Measurements from ENCODE around the gene PAQR5.

GRCh38 chr15:69359722-69360121, 61.0 kb downstream of the PAQR5 start:
- TF ChIP-seq, protein P1, sequence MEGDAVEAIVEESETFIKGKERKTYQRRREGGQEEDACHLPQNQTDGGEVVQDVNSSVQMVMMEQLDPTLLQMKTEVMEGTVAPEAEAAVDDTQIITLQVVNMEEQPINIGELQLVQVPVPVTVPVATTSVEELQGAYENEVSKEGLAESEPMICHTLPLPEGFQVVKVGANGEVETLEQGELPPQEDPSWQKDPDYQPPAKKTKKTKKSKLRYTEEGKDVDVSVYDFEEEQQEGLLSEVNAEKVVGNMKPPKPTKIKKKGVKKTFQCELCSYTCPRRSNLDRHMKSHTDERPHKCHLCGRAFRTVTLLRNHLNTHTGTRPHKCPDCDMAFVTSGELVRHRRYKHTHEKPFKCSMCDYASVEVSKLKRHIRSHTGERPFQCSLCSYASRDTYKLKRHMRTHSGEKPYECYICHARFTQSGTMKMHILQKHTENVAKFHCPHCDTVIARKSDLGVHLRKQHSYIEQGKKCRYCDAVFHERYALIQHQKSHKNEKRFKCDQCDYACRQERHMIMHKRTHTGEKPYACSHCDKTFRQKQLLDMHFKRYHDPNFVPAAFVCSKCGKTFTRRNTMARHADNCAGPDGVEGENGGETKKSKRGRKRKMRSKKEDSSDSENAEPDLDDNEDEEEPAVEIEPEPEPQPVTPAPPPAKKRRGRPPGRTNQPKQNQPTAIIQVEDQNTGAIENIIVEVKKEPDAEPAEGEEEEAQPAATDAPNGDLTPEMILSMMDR (IDR thresholded peaks at IDR 0.05; ENCODE audit: borderline replicate concordance, extremely low read depth, low read length, poor library complexity, severe bottlenecking), result no peak
- TF ChIP-seq EZH2 (IDR thresholded peaks at IDR 0.05; ENCODE audit: borderline replicate concordance, low read depth, low read length, severe bottlenecking), result no peak

Data from DND-41 (cell line).